PFSK-1 (cell line): Measurements from ENCODE around the gene BRAF.

Source experiments
- FOXP2 ChIP-seq: optimal IDR thresholded peaks from 2 replicates; pipeline ENCODE3; 2011; ENCODE audit warnings: borderline replicate concordance, control low read depth, inconsistent platforms; ENCODE audit not compliant: insufficient read depth; ENCODE audit errors: extremely low read length, extremely low read depth
- POLR2AphosphoS5 ChIP-seq: IDR thresholded peaks from 2 replicates; pipeline ENCODE4 v1.6.1; 2012; ENCODE audit warnings: low read depth, mild to moderate bottlenecking, control low read depth, low read length, moderate library complexity
- SIN3A ChIP-seq: IDR thresholded peaks from 2 replicates; pipeline ENCODE4 v1.6.1; 2012; ENCODE audit warnings: mild to moderate bottlenecking, low read length, moderate library complexity, borderline replicate concordance; ENCODE audit not compliant: insufficient read depth
- TAF1 ChIP-seq: IDR thresholded peaks from 2 replicates; pipeline ENCODE4 v1.6.1; 2012; ENCODE audit warnings: low read length, control low read depth, borderline replicate concordance; ENCODE audit not compliant: insufficient read depth
- TF ChIP-seq, protein P1 (sequence below), 2 experiments: IDR thresholded peaks; 2 replicates each; pipeline versions ENCODE4 v1.6.1 to v1.8.0; 2011 to 2012; ENCODE audit warnings: low read depth in 2 of 2, low read length in 2 of 2, control low read depth in 1 of 2, inconsistent platforms in 1 of 2, mild to moderate bottlenecking in 1 of 2, moderate library complexity in 1 of 2; ENCODE audit not compliant: insufficient read depth in 1 of 2

BRAF gene

DNA sequence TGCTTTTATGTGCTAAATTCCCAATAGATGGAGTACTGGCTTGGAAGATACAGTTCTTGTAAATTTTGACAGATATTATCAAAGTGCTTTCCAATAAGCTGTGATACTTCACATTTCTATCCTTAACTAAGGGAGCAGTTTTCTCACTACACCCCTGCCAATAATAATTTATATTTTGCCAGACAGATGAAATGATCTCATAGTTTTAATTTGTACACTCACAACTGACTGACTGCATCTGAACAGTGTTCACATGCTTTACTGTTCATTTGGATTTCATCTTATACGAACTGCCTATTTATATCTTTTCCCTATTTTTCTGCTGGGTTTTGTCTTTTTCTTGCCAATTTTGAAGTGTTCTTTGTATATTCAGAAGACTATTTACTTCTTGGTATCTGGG is 96.0 kb downstream of the BRAF start:
- no peak for TF ChIP-seq SIN3A
- TF ChIP-seq, protein P1, sequence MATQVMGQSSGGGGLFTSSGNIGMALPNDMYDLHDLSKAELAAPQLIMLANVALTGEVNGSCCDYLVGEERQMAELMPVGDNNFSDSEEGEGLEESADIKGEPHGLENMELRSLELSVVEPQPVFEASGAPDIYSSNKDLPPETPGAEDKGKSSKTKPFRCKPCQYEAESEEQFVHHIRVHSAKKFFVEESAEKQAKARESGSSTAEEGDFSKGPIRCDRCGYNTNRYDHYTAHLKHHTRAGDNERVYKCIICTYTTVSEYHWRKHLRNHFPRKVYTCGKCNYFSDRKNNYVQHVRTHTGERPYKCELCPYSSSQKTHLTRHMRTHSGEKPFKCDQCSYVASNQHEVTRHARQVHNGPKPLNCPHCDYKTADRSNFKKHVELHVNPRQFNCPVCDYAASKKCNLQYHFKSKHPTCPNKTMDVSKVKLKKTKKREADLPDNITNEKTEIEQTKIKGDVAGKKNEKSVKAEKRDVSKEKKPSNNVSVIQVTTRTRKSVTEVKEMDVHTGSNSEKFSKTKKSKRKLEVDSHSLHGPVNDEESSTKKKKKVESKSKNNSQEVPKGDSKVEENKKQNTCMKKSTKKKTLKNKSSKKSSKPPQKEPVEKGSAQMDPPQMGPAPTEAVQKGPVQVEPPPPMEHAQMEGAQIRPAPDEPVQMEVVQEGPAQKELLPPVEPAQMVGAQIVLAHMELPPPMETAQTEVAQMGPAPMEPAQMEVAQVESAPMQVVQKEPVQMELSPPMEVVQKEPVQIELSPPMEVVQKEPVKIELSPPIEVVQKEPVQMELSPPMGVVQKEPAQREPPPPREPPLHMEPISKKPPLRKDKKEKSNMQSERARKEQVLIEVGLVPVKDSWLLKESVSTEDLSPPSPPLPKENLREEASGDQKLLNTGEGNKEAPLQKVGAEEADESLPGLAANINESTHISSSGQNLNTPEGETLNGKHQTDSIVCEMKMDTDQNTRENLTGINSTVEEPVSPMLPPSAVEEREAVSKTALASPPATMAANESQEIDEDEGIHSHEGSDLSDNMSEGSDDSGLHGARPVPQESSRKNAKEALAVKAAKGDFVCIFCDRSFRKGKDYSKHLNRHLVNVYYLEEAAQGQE (IDR thresholded peaks at IDR 0.05; ENCODE audit: insufficient read depth in 1 of 2, low read depth in 2 of 2, low read length in 2 of 2): no peak
- TF ChIP-seq FOXP2: no peak
- no peak for TF ChIP-seq POLR2AphosphoS5
- no peak for TF ChIP-seq TAF1

DNA sequence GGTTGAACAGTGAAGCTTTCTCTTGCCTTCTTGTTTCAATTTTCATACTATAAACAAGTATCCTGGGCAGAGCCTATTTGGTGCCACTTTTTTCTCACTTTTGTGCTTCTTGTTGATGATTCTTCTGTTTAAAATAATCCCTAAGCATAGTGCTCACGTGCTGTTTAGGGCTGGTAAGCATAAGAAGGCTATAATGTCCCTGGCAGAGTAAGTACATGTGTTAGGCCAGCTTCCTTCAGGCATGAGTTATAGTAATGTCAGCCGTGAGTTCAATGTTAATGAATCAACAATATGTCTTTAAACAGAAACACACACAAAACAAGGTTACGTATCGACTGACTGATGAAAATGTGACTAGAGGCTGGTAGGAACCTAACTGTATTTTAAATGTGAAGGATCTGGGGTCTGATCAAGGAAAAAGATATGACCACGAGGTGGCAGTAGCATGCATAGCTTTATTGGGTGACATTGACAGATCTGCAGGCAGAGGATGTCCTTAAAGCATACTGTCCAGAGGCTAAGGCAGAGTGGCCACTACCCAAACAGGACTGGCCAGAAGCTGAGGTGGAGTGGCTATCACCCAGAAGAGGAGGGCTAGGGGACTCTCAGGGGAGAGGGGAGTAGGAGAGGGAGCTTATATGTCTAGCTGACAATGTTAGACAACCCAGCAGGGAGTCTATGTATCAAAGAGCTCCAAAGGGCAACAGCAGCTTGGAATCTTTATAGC is 113.7 kb downstream of the BRAF start:
- no peak for TF ChIP-seq FOXP2

DNA sequence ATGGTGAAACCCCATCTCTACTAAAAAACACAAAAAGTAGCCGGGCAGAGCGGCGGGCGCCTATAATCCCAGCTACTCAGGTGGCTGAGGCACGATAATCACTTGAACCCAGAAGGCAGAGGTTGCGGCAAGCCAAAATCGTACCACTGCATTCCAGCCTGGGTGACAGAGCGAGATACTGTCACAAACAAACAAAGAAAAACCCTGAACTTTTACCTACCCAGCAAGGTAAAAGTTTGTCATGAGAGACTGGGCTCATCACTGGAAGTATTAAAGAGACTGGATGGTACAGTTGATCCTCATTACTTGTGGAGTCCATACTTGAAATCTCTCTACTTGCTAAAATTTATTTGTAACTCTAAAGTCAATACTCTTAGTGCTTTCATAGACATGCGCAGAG is 114.3 kb downstream of the BRAF start:
- TF ChIP-seq, protein P1 (IDR thresholded peaks at IDR 0.05; ENCODE audit: insufficient read depth in 1 of 2, low read depth in 2 of 2, low read length in 2 of 2): no peak
- no peak for TF ChIP-seq TAF1
- no peak for TF ChIP-seq FOXP2
- no peak for TF ChIP-seq SIN3A
- no peak for TF ChIP-seq POLR2AphosphoS5

DNA sequence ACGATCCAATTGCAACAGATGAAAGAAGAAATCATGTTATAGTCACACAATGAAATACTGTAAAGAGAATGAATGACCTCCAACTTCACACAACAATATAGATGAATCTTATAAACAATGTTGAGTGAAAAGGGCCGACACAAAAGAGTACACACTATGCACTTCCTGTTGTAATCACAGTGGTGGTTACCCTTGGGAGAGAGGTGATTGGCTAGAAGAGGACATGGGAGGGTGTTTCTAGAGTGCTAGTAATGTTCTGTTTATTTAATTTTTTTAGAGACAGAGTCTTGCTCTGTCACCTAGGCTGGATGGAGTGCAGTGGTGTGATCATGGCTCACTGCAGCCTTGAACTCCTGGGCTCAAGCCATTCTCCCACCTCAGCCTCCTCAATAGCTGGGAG is 145.8 kb downstream of the BRAF start:
- TF ChIP-seq POLR2AphosphoS5 (no peak), FOXP2 (no peak), TAF1 (no peak), SIN3A (no peak)
- TF ChIP-seq, protein P1 (IDR thresholded peaks at IDR 0.05; ENCODE audit: insufficient read depth in 1 of 2, low read depth in 2 of 2, low read length in 2 of 2): no peak

DNA sequence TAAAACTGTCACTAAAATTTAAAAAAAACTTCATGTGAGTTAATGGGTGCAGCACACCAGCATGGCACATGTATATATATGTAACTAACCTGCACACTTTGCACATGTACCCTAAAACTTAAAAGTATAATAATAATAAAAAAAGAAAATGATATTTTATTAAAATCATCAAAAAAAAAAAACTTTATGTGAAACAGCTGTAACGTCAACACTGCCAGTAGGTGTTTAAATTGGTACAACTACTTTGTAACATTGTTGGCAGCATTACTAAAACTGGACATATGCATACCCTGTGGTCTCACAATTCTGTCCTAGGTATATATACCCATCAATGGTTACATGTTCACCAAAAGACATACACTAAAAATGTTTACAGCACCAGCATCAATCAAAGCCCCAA is 146.2 kb downstream of the BRAF start:
- TF ChIP-seq POLR2AphosphoS5: no peak
- TF ChIP-seq, protein P1 (IDR thresholded peaks at IDR 0.05; ENCODE audit: insufficient read depth in 1 of 2, low read depth in 2 of 2, low read length in 2 of 2): no peak
- no peak for TF ChIP-seq TAF1
- TF ChIP-seq SIN3A: no peak
- TF ChIP-seq FOXP2: no peak
